ENCODE measurements around the gene HCK. TPM values are rescaled to one million over a fixed set of nuclear protein-coding genes. Genes with fewer than 3 reads are reported as not detected.

Gene HCK
- total RNA-seq, 1 experiment from 2014 or later, result 1.3 TPM

- DNase-seq (ENCODE audit: low spot score), result no peak
Measured at GRCh38 chr20:32130965-32131364, 78.9 kb downstream of the HCK start.

DNA sequence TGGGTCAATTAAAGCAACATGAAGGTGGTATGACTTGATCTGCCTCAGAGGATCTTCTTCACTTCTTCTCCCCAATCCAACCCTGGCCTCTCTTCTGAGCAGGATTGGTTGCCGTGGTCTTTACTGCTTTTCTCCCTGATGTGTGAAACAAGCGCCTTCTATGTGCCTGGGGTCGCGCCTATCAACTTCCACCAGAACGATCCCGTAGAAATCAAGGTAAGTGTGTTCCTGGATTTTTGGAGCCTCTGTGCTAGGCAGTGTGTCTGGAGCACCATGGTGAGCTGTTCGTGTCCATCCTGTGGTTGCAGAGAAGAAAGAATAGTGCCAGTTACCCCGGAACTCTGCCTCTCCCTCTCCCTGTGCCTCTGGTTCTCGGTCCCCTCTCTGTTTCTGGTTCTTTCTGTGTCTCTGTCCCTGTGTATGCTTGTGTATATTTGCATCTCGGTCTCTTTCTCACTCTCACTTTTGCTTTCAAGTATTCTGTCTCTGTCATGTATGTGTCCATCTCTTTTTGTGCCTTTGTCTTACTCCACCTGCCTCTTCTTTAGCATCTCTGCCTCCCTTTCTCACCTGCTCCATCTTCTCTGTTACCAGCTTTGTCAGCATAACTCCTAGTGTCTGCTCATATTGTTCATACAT, 81.0 kb downstream of the HCK start:
- no peak overlapping the region for H3K4me3 Mint-ChIP-seq
- peak overlapping the region; percentile 32 for H3K27ac Mint-ChIP-seq
- TF ChIP-seq, protein P1, sequence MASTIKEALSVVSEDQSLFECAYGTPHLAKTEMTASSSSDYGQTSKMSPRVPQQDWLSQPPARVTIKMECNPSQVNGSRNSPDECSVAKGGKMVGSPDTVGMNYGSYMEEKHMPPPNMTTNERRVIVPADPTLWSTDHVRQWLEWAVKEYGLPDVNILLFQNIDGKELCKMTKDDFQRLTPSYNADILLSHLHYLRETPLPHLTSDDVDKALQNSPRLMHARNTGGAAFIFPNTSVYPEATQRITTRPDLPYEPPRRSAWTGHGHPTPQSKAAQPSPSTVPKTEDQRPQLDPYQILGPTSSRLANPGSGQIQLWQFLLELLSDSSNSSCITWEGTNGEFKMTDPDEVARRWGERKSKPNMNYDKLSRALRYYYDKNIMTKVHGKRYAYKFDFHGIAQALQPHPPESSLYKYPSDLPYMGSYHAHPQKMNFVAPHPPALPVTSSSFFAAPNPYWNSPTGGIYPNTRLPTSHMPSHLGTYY (CRISPR knock-in tag; IDR thresholded peaks at IDR 0.05), result no peak
- no peak for TF ChIP-seq NR1H2 (CRISPR knock-in tag; IDR thresholded peaks at IDR 0.05)
- no peak for ATAC-seq
- ChIA-PET CTCF (no interaction called here), POLR2A (no interaction called here)
- DNase-seq (ENCODE audit: low spot score), result no peak
- H3K36me3 Mint-ChIP-seq, result peaks cover 19% of the 10 kb centered on the region
- no peaks in the 10 kb centered on the region for H3K27me3 Mint-ChIP-seq (ENCODE audit: low read depth)
- no peaks in the 10 kb centered on the region for H3K9me3 Mint-ChIP-seq
- H3K4me1 Mint-ChIP-seq, result peaks cover 6% of the 10 kb centered on the region; the same call in 1 of the 2 replicates

More at GRCh38 chr20:32130965-32131364, 78.9 kb downstream of the HCK start:
- Mint-ChIP-seq H3K27ac (no peak overlapping the region), H3K27me3 (ENCODE audit: low read depth) (no peaks in the 10 kb centered on the region), H3K9me3 (no peaks in the 10 kb centered on the region), H3K4me3 (no peak overlapping the region), H3K4me1 (peaks cover 20% of the 10 kb centered on the region), H3K36me3 (peaks cover 8% of the 10 kb centered on the region)
- TF ChIP-seq OVOL2 (CRISPR knock-in tag; IDR thresholded peaks at IDR 0.05; ENCODE audit: borderline replicate concordance) (no peak), JAZF1 (CRISPR knock-in tag; IDR thresholded peaks at IDR 0.05) (no peak), ZNF423 (CRISPR knock-in tag; IDR thresholded peaks at IDR 0.05) (no peak), KAT7 (CRISPR knock-in tag; IDR thresholded peaks at IDR 0.05; ENCODE audit: borderline replicate concordance) (no peak), FOXK1 (CRISPR knock-in tag; IDR thresholded peaks at IDR 0.05) (no peak), ESRRA (CRISPR knock-in tag; IDR thresholded peaks at IDR 0.05; ENCODE audit: borderline replicate concordance) (no peak), ZNF138 (CRISPR knock-in tag; conservative IDR thresholded peaks at IDR 0.05) (no peak)
- TF ChIP-seq, protein P2, sequence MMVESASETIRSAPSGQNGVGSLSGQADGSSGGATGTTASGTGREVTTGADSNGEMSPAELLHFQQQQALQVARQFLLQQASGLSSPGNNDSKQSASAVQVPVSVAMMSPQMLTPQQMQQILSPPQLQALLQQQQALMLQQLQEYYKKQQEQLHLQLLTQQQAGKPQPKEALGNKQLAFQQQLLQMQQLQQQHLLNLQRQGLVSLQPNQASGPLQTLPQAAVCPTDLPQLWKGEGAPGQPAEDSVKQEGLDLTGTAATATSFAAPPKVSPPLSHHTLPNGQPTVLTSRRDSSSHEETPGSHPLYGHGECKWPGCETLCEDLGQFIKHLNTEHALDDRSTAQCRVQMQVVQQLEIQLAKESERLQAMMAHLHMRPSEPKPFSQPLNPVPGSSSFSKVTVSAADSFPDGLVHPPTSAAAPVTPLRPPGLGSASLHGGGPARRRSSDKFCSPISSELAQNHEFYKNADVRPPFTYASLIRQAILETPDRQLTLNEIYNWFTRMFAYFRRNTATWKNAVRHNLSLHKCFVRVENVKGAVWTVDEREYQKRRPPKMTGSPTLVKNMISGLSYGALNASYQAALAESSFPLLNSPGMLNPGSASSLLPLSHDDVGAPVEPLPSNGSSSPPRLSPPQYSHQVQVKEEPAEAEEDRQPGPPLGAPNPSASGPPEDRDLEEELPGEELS (CRISPR knock-in tag; IDR thresholded peaks at IDR 0.05), result no peak
- TF ChIP-seq, protein P3, sequence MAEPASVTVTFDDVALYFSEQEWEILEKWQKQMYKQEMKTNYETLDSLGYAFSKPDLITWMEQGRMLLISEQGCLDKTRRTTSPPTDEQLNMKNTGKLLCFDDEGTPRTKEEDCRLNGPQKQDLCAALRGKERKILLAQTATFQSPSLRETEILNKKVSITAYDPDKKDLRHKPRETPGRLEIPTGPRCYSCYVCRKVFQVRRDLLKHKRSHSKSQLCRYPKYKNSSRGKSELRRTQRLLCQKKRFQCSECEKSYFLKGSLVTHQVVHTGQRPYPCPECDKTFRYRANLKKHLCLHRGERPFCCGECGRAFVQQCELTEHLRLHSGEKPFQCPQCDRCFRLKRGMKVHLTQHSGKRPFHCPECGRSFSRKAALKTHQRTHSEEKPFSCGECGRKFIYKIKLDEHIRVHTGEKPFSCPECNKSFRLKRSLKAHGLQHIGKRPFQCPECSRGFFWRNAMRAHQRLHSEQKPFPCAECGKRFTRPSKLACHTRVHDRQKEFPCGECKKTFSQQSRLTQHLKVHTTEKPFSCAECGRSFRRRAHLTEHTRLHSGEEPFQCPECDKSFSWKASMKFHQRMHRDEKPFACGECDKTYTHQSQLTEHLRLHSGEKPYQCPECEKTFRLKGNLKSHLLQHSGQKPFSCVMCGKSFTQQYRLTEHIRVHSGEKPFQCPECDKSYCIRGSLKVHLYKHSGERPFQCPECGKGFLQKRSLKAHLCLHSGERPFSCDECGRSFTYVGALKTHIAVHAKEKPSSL (CRISPR knock-in tag; conservative IDR thresholded peaks at IDR 0.05), result no peak
- no peak for ATAC-seq
- ChIA-PET POLR2A (no interaction called here), CTCF (no interaction called here)

DNA sequence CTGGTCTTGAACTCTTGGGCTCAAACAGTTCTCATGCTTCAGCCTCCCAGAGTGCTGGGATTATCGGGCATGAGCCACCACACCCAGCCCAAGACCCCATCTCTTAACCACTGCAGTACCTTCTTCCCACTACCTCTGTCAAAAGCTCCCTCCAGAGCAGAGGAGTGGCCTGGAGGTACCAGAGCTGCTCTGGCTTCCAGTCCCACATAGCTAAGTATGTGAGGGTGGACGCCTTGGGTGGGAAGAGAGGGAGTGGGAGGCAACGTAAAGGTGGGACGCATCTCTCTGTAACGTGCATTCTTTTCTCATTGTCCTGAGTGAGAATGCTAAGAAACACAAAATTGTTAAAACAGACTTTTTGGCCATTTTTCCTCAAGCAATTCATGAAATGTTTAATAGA, 82.0 kb downstream of the HCK start:
- Mint-ChIP-seq H3K4me1 (peaks cover 6% of the 10 kb centered on the region; the same call in 1 of the 2 replicates), H3K36me3 (peaks cover 21% of the 10 kb centered on the region), H3K9me3 (no peaks in the 10 kb centered on the region), H3K27me3 (ENCODE audit: low read depth) (no peaks in the 10 kb centered on the region), H3K27ac (no peak overlapping the region), H3K4me3 (no peak overlapping the region)
- POLR2A ChIA-PET, result no interaction called here
- ATAC-seq (no peak), DNase-seq (ENCODE audit: low spot score) (no peak)
- CTCF ChIA-PET, result interaction anchor here (0.5 kb wide), 1 partner anchor 203 kb away, joined by 4 read pairs; no protein-coding TSS in a partner anchor
- TF ChIP-seq ATF6 (CRISPR knock-in tag; IDR thresholded peaks at IDR 0.05) (no peak), ETV6 (CRISPR knock-in tag; IDR thresholded peaks at IDR 0.05) (no peak)

Data from WTC11 (cell line).